Stimulated activated CD8-positive, alpha-beta memory T cell treated with anti-CD3 and anti-CD28 coated beads, Interleukin-2, amount 100 ng/mL, for 1 hour (primary cell): ENCODE data around the gene SUN1.
A peak's percentile ranks its signal among the peaks of the same experiment; 100 is the strongest.
"Not testable (repeated sequence)": the region's sequence is repeated elsewhere in the genome, so short reads cannot be mapped to it uniquely, and the experiment has no call there.

Experiments used
- DNase-seq, 2 donors: peaks; one replicate each; pipeline ENCODE4 v3.0.0-alpha.2; 2020; ENCODE audit warnings: low read depth in 2 of 2

Gene SUN1

GRCh38 chr7:803243-803635, 29.0 kb upstream of the SUN1 start:
- no peak for DNase-seq

GRCh38 chr7:803796-804195, 28.5 kb upstream of the SUN1 start:
- DNase-seq = not testable (repeated sequence)

GRCh38 chr7:805261-805660, 27.0 kb upstream of the SUN1 start:
- DNase-seq = no peak

GRCh38 chr7:815284-816216, 16.7 kb upstream of the SUN1 start:
- no peak for DNase-seq

GRCh38 chr7:816300-816750, 16.0 kb upstream of the SUN1 start:
- peak; percentile 87 to 95 for DNase-seq

- no peak for DNase-seq
Measured at GRCh38 chr7:816751-817671, 15.3 kb upstream of the SUN1 start.

GRCh38 chr7:818031-818699, 14.1 kb upstream of the SUN1 start:
- DNase-seq = no peak

GRCh38 chr7:820341-820740, 11.9 kb upstream of the SUN1 start:
- DNase-seq = no peak

- DNase-seq = no peak
Measured at GRCh38 chr7:821688-822087, 10.6 kb upstream of the SUN1 start.

- no peak for DNase-seq
Measured at GRCh38 chr7:822692-823276, 9.5 kb upstream of the SUN1 start.

GRCh38 chr7:823649-824048, 8.6 kb upstream of the SUN1 start:
- DNase-seq = no peak

- DNase-seq = no peak
Measured at GRCh38 chr7:824081-824480, 8.2 kb upstream of the SUN1 start.

GRCh38 chr7:824664-825063, 7.6 kb upstream of the SUN1 start:
- no peak for DNase-seq

- DNase-seq = no peak
Measured at GRCh38 chr7:825386-825785, 6.9 kb upstream of the SUN1 start.

GRCh38 chr7:826230-826917, 5.9 kb upstream of the SUN1 start:
- no peak for DNase-seq

- DNase-seq = no peak
Measured at GRCh38 chr7:828793-829561, 3.3 kb upstream of the SUN1 start.

GRCh38 chr7:830069-830468, 2.2 kb upstream of the SUN1 start:
- no peak for DNase-seq

GRCh38 chr7:831596-832166, 595 bp upstream of the SUN1 start:
- no peak for DNase-seq

GRCh38 chr7:832968-833424, 720 bp downstream of the SUN1 start:
- DNase-seq = no peak
